Keratinocyte (primary cell): ENCODE measurements around the gene BTBD17. TPM values are rescaled to one million over a fixed set of nuclear protein-coding genes. Genes with fewer than 3 reads are reported as not detected.
"Not testable (repeated sequence)": the region's sequence is repeated elsewhere in the genome, so short reads cannot be mapped to it uniquely, and the experiment has no call there.

Source experiments
- DNase-seq: peaks from one replicate; pipeline ENCODE4 v3.0.0-alpha.2; 2011; ENCODE audit warnings: low read depth, missing footprints, low spot score
- FAIRE-seq: peaks from 2 replicates; lab custom pipeline; 2011; peaks lifted over from hg19 to GRCh38; lab: Jason Lieb, UNC
- H2AFZ ChIP-seq: 2 replicates; pipeline ENCODE4 v1.6.0; 2012; ENCODE audit warnings: low read length, control low read depth, inconsistent platforms; ENCODE audit not compliant: control insufficient read depth
- H3K27ac ChIP-seq: 2 replicates; pipeline ENCODE4 v1.5.1; 2011; ENCODE audit warnings: low read length; ENCODE audit not compliant: control insufficient read depth, insufficient read depth
- H3K27me3 ChIP-seq: 3 replicates; pipeline ENCODE4 v1.6.0; 2011; ENCODE audit warnings: low read length; ENCODE audit not compliant: control insufficient read depth, insufficient read depth; ENCODE audit errors: extremely low read depth
- H3K36me3 ChIP-seq, 2 experiments: 2 replicates in 1 of 2; 3 replicates in 1 of 2; pipeline ENCODE4 v1.5.1; 2011; ENCODE audit warnings: low read length in 2 of 2, mild to moderate bottlenecking in 1 of 2; ENCODE audit not compliant: control insufficient read depth in 2 of 2, insufficient read depth in 2 of 2; ENCODE audit errors: extremely low read depth in 1 of 2
- H3K4me1 ChIP-seq: 3 replicates; pipeline ENCODE4 v1.5.1; 2011; ENCODE audit warnings: low read length; ENCODE audit not compliant: control insufficient read depth, insufficient read depth; ENCODE audit errors: extremely low read depth
- H3K4me2 ChIP-seq: 3 replicates; pipeline ENCODE4 v1.6.0; 2011; ENCODE audit warnings: low read depth, low read length; ENCODE audit not compliant: control insufficient read depth, insufficient read depth; ENCODE audit errors: extremely low read depth
- H3K4me3 ChIP-seq, 3 experiments: fragments of 200-600 bp in 1 of 3; sonication (generic) in 1 of 3; 2 replicates in 2 of 3; 3 replicates in 1 of 3; pipeline ENCODE4 v1.5.1; 2011 to 2016; ENCODE audit warnings: low read length in 3 of 3, mild to moderate bottlenecking in 3 of 3, control low read depth in 2 of 3, inconsistent platforms in 1 of 3, low read depth in 1 of 3, mixed read lengths in 1 of 3, mixed run types in 1 of 3, moderate library complexity in 1 of 3; ENCODE audit not compliant: control insufficient read depth in 2 of 3, insufficient read depth in 2 of 3; ENCODE audit errors: extremely low read depth in 1 of 3
- H3K79me2 ChIP-seq: 2 replicates; pipeline ENCODE4 v1.6.0; 2012; ENCODE audit warnings: low read length; ENCODE audit not compliant: control insufficient read depth, insufficient read depth
- H3K9ac ChIP-seq: 3 replicates; pipeline ENCODE4 v1.6.0; 2011; ENCODE audit warnings: low read length; ENCODE audit not compliant: control insufficient read depth, insufficient read depth; ENCODE audit errors: extremely low read depth
- H3K9me1 ChIP-seq: 3 replicates; pipeline ENCODE4 v1.6.0; 2011; ENCODE audit warnings: low read length; ENCODE audit not compliant: control insufficient read depth, insufficient read depth; ENCODE audit errors: extremely low read depth
- H3K9me3 ChIP-seq: 2 replicates; pipeline ENCODE4 v1.5.1; 2012; ENCODE audit warnings: low read depth, low read length; ENCODE audit not compliant: control insufficient read depth
- H4K20me1 ChIP-seq: 3 replicates; pipeline ENCODE4 v1.6.0; 2011; ENCODE audit warnings: low read length; ENCODE audit not compliant: control insufficient read depth, insufficient read depth; ENCODE audit errors: extremely low read depth
- CTCF ChIP-seq, 3 experiments: IDR thresholded peaks in 1 of 3; conservative IDR thresholded peaks in 1 of 3; optimal IDR thresholded peaks in 1 of 3; 2 replicates in 2 of 3; 3 replicates in 1 of 3; pipeline versions ENCODE3 to v1.5.1; 2011; ENCODE audit warnings: low read length in 3 of 3, mild to moderate bottlenecking in 3 of 3, moderate library complexity in 2 of 3, control low read depth in 1 of 3, inconsistent platforms in 1 of 3; ENCODE audit not compliant: insufficient read depth in 2 of 3; ENCODE audit errors: extremely low read depth in 1 of 3
- EZH2 ChIP-seq: IDR thresholded peaks from one replicate; pipeline ENCODE4 v1.6.1; 2012; ENCODE audit warnings: inconsistent platforms, mild to moderate bottlenecking, low read length, moderate library complexity
- dilution Hi-C: fragments of 300-500 bp; cut with MboI; formaldehyde crosslinking; loops from one replicate; pipeline ENCODE4 v1.7.0; 2020; ENCODE audit warnings: low sequenced_read_pairs; ENCODE audit not compliant: extremely low pct_ligation_motif_present
- polyA plus RNA-seq, 5 experiments: library from polyadenylated mRNA; depleted of rRNA in 3 of 5; stranded (reverse) in 3 of 5; stranded (forward) in 1 of 5; unstranded in 1 of 5; fragments of >200 nt; gene quantifications; 1 replicate in 1 of 5; 2 replicates in 3 of 5; 3 replicates in 1 of 5; pipeline versions ENCODE4 v1.2.1 to v1.2.3, GENCODE V29; 2011 to 2012; ENCODE audit warnings: missing spikeins in 2 of 5, low read depth in 1 of 5, low replicate concordance in 1 of 5

Gene BTBD17
- polyA plus RNA-seq, 1 donor (not counting 4 experiments of a cell fraction or from before 2014, with no cell fraction given) = not detected

GRCh38 chr17:74407384-74407783, 45.7 kb upstream of the BTBD17 start:
- TF ChIP-seq EZH2 (no peak), CTCF (optimal IDR thresholded peaks at IDR 0.05 in 1 of 3, IDR thresholded peaks at IDR 0.05 in 1 of 3, conservative IDR thresholded peaks at IDR 0.05 in 1 of 3; ENCODE audit: extremely low read depth in 1 of 3, insufficient read depth in 2 of 3, low read length in 3 of 3) (no peak)
- Histone ChIP-seq H3K4me3 (no peak overlapping the region), H3K9me3 (no peaks in the 10 kb centered on the region), H3K27ac (no peak overlapping the region), H3K9ac (no peak overlapping the region), H3K4me2 (no peak overlapping the region), H3K27me3 (no peaks in the 10 kb centered on the region), H2AFZ (no peak overlapping the region), H3K36me3 (no peaks in the 10 kb centered on the region), H3K79me2 (no peaks in the 10 kb centered on the region), H3K9me1 (no peaks in the 10 kb centered on the region), H3K4me1 (no peaks in the 10 kb centered on the region), H4K20me1 (no peaks in the 10 kb centered on the region)
- dilution Hi-C loops = no loop called here
- DNase-seq = no peak
- no peak for FAIRE-seq

- H3K9me3 ChIP-seq, dilution Hi-C loops, H3K27me3 ChIP-seq, H3K4me3 ChIP-seq, H3K9me1 ChIP-seq, H3K4me2 ChIP-seq, H3K9ac ChIP-seq, H3K79me2 ChIP-seq, DNase-seq, H3K4me1 ChIP-seq, H4K20me1 ChIP-seq, FAIRE-seq, H3K36me3 ChIP-seq, H2AFZ ChIP-seq, H3K27ac ChIP-seq: not testable (repeated sequence)
Observed at GRCh38 chr17:74405311-74405710, 43.6 kb upstream of the BTBD17 start.

- H2AFZ ChIP-seq = no peak overlapping the region
- no peak for TF ChIP-seq EZH2
- TF ChIP-seq CTCF (optimal IDR thresholded peaks at IDR 0.05 in 1 of 3, IDR thresholded peaks at IDR 0.05 in 1 of 3, conservative IDR thresholded peaks at IDR 0.05 in 1 of 3; ENCODE audit: extremely low read depth in 1 of 3, insufficient read depth in 2 of 3, low read length in 3 of 3) = no peak
- H4K20me1 ChIP-seq = no peaks in the 10 kb centered on the region
- H3K4me2 ChIP-seq = no peak overlapping the region
- H3K27ac ChIP-seq = no peak overlapping the region
- dilution Hi-C loops = no loop called here
- no peaks in the 10 kb centered on the region for H3K9me3 ChIP-seq
- no peak overlapping the region for H3K4me3 ChIP-seq
- DNase-seq (no peak), FAIRE-seq (no peak)
- H3K79me2 ChIP-seq = no peaks in the 10 kb centered on the region
- H3K36me3 ChIP-seq = no peaks in the 10 kb centered on the region
- no peaks in the 10 kb centered on the region for H3K4me1 ChIP-seq
- no peaks in the 10 kb centered on the region for H3K9me1 ChIP-seq
- H3K27me3 ChIP-seq = no peaks in the 10 kb centered on the region
- H3K9ac ChIP-seq = no peak overlapping the region
Observed at GRCh38 chr17:74404789-74405188, 43.1 kb upstream of the BTBD17 start.
